Measurements from ENCODE around the gene GNB5. TPM values are rescaled to one million over a fixed set of nuclear protein-coding genes. Genes with fewer than 3 reads are reported as not detected.

GNB5 gene
- total RNA-seq, 1 experiment from 2014 or later, result 29.8 TPM

DNA sequence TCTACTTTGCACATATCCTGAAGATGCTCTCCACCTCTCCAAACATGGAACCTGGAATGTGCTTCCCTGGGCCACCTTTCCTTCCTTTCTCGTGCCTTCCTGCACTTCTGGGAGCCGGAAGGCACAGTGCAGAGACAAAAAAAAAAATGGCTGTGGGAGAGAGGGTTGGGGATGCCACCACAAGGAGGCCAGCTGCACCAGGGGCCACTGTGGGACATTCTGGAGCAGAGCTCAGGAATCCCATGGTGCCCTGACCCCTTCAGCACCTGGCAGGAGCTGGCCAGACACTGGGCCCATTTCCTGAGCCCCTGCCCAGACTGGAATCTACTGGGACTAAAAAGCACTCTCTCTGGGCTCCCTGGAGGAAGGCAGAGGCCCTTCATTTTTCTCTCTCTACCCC is 70.7 kb downstream of the GNB5 start:
- H3K36me3 Mint-ChIP-seq (ENCODE audit: insufficient read depth in 1 of 3, low read depth in 3 of 3), result no peaks in the 10 kb centered on the region; a peak in 2 of 7 replicates
- H3K27ac Mint-ChIP-seq, result 0 out of 7 replicates have a peak overlapping the region, but pooled peaks of 1 of the 3 experiments have one; percentile 17
- H3K56ac ChIP-seq (ENCODE audit: insufficient read length, low read depth, low read length), result no peak overlapping the region
- peaks cover 8 to 13% of the 10 kb centered on the region in 2 experiments; a peak in 3 of 4 replicates for H3K4me1 Mint-ChIP-seq
- no peak overlapping the region for H3K4me2 ChIP-seq (ENCODE audit: insufficient read depth, insufficient read length, low read length)
- H3K79me2 ChIP-seq (ENCODE audit: insufficient read depth, low read length), result no peaks in the 10 kb centered on the region
- H3K4ac ChIP-seq (ENCODE audit: low read depth, low read length), result no peak overlapping the region
- no CpG with 5 or more reads among the region's 2 CpGs for WGBS (ENCODE audit: extremely low coverage, insufficient read length, low lambda C conversion rate)
- no peaks in the 10 kb centered on the region for H3K23me2 ChIP-seq (ENCODE audit: insufficient read length, low read depth, low read length, poor library complexity, severe bottlenecking)
- H3K14ac ChIP-seq (ENCODE audit: insufficient read depth, low read length), result no peak overlapping the region
- H4K8ac ChIP-seq (replicated peaks; ENCODE audit: insufficient read length, low read depth, low read length), result no peak overlapping the region
- H2BK120ac ChIP-seq (ENCODE audit: low read depth, low read length, poor library complexity, severe bottlenecking), result no peak overlapping the region
- TF ChIP-seq, protein P1, sequence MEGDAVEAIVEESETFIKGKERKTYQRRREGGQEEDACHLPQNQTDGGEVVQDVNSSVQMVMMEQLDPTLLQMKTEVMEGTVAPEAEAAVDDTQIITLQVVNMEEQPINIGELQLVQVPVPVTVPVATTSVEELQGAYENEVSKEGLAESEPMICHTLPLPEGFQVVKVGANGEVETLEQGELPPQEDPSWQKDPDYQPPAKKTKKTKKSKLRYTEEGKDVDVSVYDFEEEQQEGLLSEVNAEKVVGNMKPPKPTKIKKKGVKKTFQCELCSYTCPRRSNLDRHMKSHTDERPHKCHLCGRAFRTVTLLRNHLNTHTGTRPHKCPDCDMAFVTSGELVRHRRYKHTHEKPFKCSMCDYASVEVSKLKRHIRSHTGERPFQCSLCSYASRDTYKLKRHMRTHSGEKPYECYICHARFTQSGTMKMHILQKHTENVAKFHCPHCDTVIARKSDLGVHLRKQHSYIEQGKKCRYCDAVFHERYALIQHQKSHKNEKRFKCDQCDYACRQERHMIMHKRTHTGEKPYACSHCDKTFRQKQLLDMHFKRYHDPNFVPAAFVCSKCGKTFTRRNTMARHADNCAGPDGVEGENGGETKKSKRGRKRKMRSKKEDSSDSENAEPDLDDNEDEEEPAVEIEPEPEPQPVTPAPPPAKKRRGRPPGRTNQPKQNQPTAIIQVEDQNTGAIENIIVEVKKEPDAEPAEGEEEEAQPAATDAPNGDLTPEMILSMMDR (conservative IDR thresholded peaks at IDR 0.05), result 0 out of 3 replicates have a peak, but pooled peaks have one; percentile 19
- H4K91ac ChIP-seq (ENCODE audit: insufficient read length, low read depth, low read length), result no peak overlapping the region
- no peaks in the 10 kb centered on the region for H3K9me3 Mint-ChIP-seq
- no peak for DNase-seq
- H2BK20ac ChIP-seq (ENCODE audit: low read depth, low read length, poor library complexity, severe bottlenecking), result no peak overlapping the region
- H3K27ac ChIP-seq (ENCODE audit: insufficient read length, low read depth, low read length), result no peak overlapping the region
- no peak overlapping the region for H3K4me3 Mint-ChIP-seq
- H3K79me1 ChIP-seq (ENCODE audit: insufficient read depth, low read depth, low read length, poor library complexity, severe bottlenecking), result no peaks in the 10 kb centered on the region
- H4K5ac ChIP-seq (ENCODE audit: insufficient read length, low read depth, low read length), result no peak overlapping the region
- no peak overlapping the region for H3K23ac ChIP-seq (ENCODE audit: insufficient read length, low read depth, low read length)
- H4K20me1 ChIP-seq (ENCODE audit: control insufficient read depth, insufficient read depth, insufficient read length), result no peaks in the 10 kb centered on the region
- H3K27me3 Mint-ChIP-seq (ENCODE audit: low read depth), result no peaks in the 10 kb centered on the region; the same call in 1 of the 2 replicates
- no peak overlapping the region for H2AFZ ChIP-seq (ENCODE audit: low read length)
- H3K27me3 ChIP-seq (ENCODE audit: insufficient read depth, low read length), result no peaks in the 10 kb centered on the region
- H3K4me1 ChIP-seq (ENCODE audit: insufficient read depth, low read length), result no peaks in the 10 kb centered on the region; the same call in 1 of the 2 replicates
- H2AK5ac ChIP-seq (ENCODE audit: insufficient read length, low read length), result no peak overlapping the region
- H2BK15ac ChIP-seq (ENCODE audit: low read depth, low read length), result no peak overlapping the region
- H3K18ac ChIP-seq (ENCODE audit: insufficient read length, low read depth, low read length), result no peak overlapping the region
- H3K9ac ChIP-seq (ENCODE audit: extremely low read depth, insufficient read length, low read length), result no peak overlapping the region
- no peak overlapping the region for H2BK5ac ChIP-seq (ENCODE audit: insufficient read length, low read length)
- no peak overlapping the region for H2BK12ac ChIP-seq (ENCODE audit: insufficient read length, low read depth, low read length)
- no peak overlapping the region for H3T11ph ChIP-seq (ENCODE audit: low read length)
- H3K9me3 ChIP-seq (ENCODE audit: control insufficient read depth, low read depth, low read length), result no peaks in the 10 kb centered on the region

Measured in H9 (cell line).